K562 (cell line): ENCODE results near the gene DACT3. TPM values are rescaled to one million over a fixed set of nuclear protein-coding genes. Genes with fewer than 3 reads are reported as not detected.

Experiments
- ARID1B ChIP-seq: fragments of 450-650 bp; IDR thresholded peaks from 2 replicates; pipeline ENCODE4 v1.6.1; 2016; ENCODE audit warnings: antibody characterized with exemption, mild to moderate bottlenecking, inconsistent platforms
- CBX2 ChIP-seq: fragments of 200-600 bp; sonication (generic); IDR thresholded peaks from one replicate; pipeline ENCODE4 v1.6.1; 2012; ENCODE audit warnings: mild to moderate bottlenecking, low read length, inconsistent platforms; ENCODE audit not compliant: insufficient read depth, poor library complexity, severe bottlenecking
- CHD1 ChIP-seq: fragments of 200-600 bp; sonication (generic); IDR thresholded peaks from one replicate; pipeline ENCODE4 v1.6.1; 2012; ENCODE audit warnings: mild to moderate bottlenecking, moderate library complexity, low read length, inconsistent platforms
- KAT2B ChIP-seq: IDR thresholded peaks from one replicate; pipeline ENCODE4 v1.6.1; 2012; ENCODE audit warnings: low read depth, mild to moderate bottlenecking, control low read depth, inconsistent platforms, low read length, moderate library complexity
- KDM5B ChIP-seq: fragments of 200-600 bp; sonication (generic); IDR thresholded peaks from 2 replicates; pipeline ENCODE4 v1.6.1; 2012; ENCODE audit warnings: low read depth, mild to moderate bottlenecking, moderate library complexity, low read length, control low read depth, inconsistent platforms; ENCODE audit not compliant: insufficient replicate concordance
- NFRKB ChIP-seq: fragments of 450-650 bp; IDR thresholded peaks from 2 replicates; pipeline ENCODE4 v1.6.1; 2016; ENCODE audit warnings: low read depth
- PHF8 ChIP-seq: fragments of 200-600 bp; sonication (generic); IDR thresholded peaks from 2 replicates; pipeline ENCODE4 v1.6.1; 2012; ENCODE audit warnings: mixed run types, mild to moderate bottlenecking, inconsistent platforms, low read length, moderate library complexity, borderline replicate concordance
- POLR2A ChIP-seq: fragments of 450-650 bp; conservative IDR thresholded peaks from 2 replicates; pipeline ENCODE4 v1.6.1; 2016
- RHOXF2B ChIP-seq: fragments of 250-450 bp; sonication (Bioruptor Pico); conservative IDR thresholded peaks from 2 replicates; pipeline ENCODE4 v1.5.1; 2021
- RNF2 ChIP-seq: sonication (generic); IDR thresholded peaks from 2 replicates; pipeline ENCODE4 v1.6.1; 2016
- SMARCA5 ChIP-seq: fragments of 450-650 bp; IDR thresholded peaks from 2 replicates; pipeline ENCODE4 v1.6.1; 2016
- TAF1 ChIP-seq: IDR thresholded peaks from 2 replicates; pipeline ENCODE4 v1.6.1; 2011; ENCODE audit warnings: mild to moderate bottlenecking, low read length, moderate library complexity; ENCODE audit not compliant: insufficient read depth, control insufficient read depth, severe bottlenecking; ENCODE audit errors: extremely low read depth
- TEAD4 ChIP-seq, 2 experiments: sonication (generic) in 1 of 2; formaldehyde crosslinking in 1 of 2; IDR thresholded peaks; 2 replicates each; pipeline versions ENCODE4 v1.6.1 to v1.8.0; 2012 to 2022; ENCODE audit warnings: borderline replicate concordance in 1 of 2, inconsistent platforms in 1 of 2, low read length in 1 of 2, mild to moderate bottlenecking in 1 of 2, missing genetic modification reagents in 1 of 2
- XRCC5 ChIP-seq: fragments of 200-400 bp; formaldehyde crosslinking; IDR thresholded peaks from 2 replicates; pipeline ENCODE4 v1.6.1; 2017; ENCODE audit warnings: low read depth, mild to moderate bottlenecking, low read length
- ZFX ChIP-seq: sonication (generic); formaldehyde crosslinking; IDR thresholded peaks from 2 replicates; pipeline ENCODE4 v1.8.0; 2022; ENCODE audit warnings: mild to moderate bottlenecking, missing genetic modification reagents, moderate library complexity
- ZNF197 ChIP-seq: fragments of 200-800 bp; sonication (Bioruptor generic); IDR thresholded peaks from 2 replicates; pipeline ENCODE4 v1.6.1; 2016; ENCODE audit warnings: low read depth, missing genetic modification characterization, missing compliant biosample characterization
- polyA plus RNA-seq, 8 experiments: library from polyadenylated mRNA; depleted of rRNA in 4 of 8; stranded (reverse) in 5 of 8; unstranded in 3 of 8; fragments of >200 nt; fragmentation: Nextera tagmentation in 2 of 8; fragmentation: Illumina TruSeq in 1 of 8; extraction: Ambion mirVana in 2 of 8; extraction: Trizol in 1 of 8; gene quantifications; 2 replicates each; pipeline versions ENCODE4 v1.2.1 to v1.2.3, GENCODE V29; 2011 to 2014; ENCODE audit warnings: inconsistent platforms in 1 of 8, missing spikeins in 1 of 8
- total RNA-seq, 7 experiments: library from RNA; depleted of rRNA in 6 of 7; stranded (reverse); fragments of >200 nt in 6 of 7; fragmentation: Illumina TruSeq in 2 of 7; extraction: Trizol in 2 of 7; gene quantifications; 2 replicates each; pipeline versions ENCODE4 v1.2.1 to v1.2.3, GENCODE V29; 2011 to 2021; ENCODE audit warnings: low replicate concordance in 1 of 7
- TF ChIP-seq, protein P1 (sequence below), 3 experiments: fragments of 200-800 bp in 1 of 3; sonication (Bioruptor generic) in 1 of 3; sonication (generic) in 1 of 3; formaldehyde crosslinking in 1 of 3; IDR thresholded peaks; 2 replicates each; pipeline versions ENCODE4 v1.6.1 to v1.8.0; 2016 to 2022; ENCODE audit warnings: mild to moderate bottlenecking in 2 of 3, missing compliant biosample characterization in 2 of 3, missing genetic modification characterization in 2 of 3, missing genetic modification reagents in 1 of 3
- TF ChIP-seq, protein P2 (sequence below): sonication (generic); formaldehyde crosslinking; IDR thresholded peaks from 2 replicates; pipeline ENCODE4 v1.8.1; 2023; ENCODE audit warnings: mild to moderate bottlenecking, missing genetic modification reagents
- TF ChIP-seq, protein P3 (sequence below): sonication (generic); formaldehyde crosslinking; IDR thresholded peaks from 2 replicates; pipeline ENCODE4 v1.8.0; 2022; ENCODE audit warnings: mild to moderate bottlenecking, low read depth, missing genetic modification reagents
- TF ChIP-seq, protein P4 (sequence below): sonication (generic); formaldehyde crosslinking; IDR thresholded peaks from 2 replicates; pipeline ENCODE4 v1.8.0; 2022; ENCODE audit warnings: missing genetic modification reagents, mild to moderate bottlenecking, moderate library complexity, borderline replicate concordance

The DACT3 gene
- total and polyA plus RNA-seq, 9 of the 15 experiments (the other 6 are each of a cell fraction or from before 2014, with no cell fraction given): 0.67 to 6.5 (median 3.5) TPM

- TF ChIP-seq, protein P1, sequence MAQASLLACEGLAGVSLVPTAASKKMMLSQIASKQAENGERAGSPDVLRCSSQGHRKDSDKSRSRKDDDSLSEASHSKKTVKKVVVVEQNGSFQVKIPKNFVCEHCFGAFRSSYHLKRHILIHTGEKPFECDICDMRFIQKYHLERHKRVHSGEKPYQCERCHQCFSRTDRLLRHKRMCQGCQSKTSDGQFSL (CRISPR knock-in tag; IDR thresholded peaks at IDR 0.05): 0 out of 2 replicates have a peak, but pooled peaks have one; percentile 8
- TF ChIP-seq, protein P1 (tag; IDR thresholded peaks at IDR 0.05): 0 out of 4 replicates have a peak, but pooled peaks of 1 of the 2 experiments have one; percentile 38
- TF ChIP-seq KAT2B (no peak), RHOXF2B (CRISPR knock-in tag) (no peak), POLR2A (peak; percentile 76), KDM5B (peak; percentile 73), TAF1 (peak; percentile 55), ZFX (CRISPR knock-in tag) (peak; percentile 1; the same call in 1 of the 2 replicates), ZNF197 (no peak), PHF8 (peak; percentile 88; the same call in 1 of the 2 replicates), CBX2 (no peak), XRCC5 (peak; percentile 30; the same call in 1 of the 2 replicates), NFRKB (no peak), ARID1B (0 out of 2 replicates have a peak, but pooled peaks have one; percentile 26), SMARCA5 (no peak), CHD1 (peak; percentile 53), RNF2 (no peak), TEAD4 (IDR thresholded peaks at IDR 0.05; ENCODE audit: low read length) (no peak), TEAD4 (CRISPR knock-in tag; IDR thresholded peaks at IDR 0.05; ENCODE audit: borderline replicate concordance) (peak; percentile 71; the same call in 1 of the 2 replicates)
- TF ChIP-seq, protein P2, sequence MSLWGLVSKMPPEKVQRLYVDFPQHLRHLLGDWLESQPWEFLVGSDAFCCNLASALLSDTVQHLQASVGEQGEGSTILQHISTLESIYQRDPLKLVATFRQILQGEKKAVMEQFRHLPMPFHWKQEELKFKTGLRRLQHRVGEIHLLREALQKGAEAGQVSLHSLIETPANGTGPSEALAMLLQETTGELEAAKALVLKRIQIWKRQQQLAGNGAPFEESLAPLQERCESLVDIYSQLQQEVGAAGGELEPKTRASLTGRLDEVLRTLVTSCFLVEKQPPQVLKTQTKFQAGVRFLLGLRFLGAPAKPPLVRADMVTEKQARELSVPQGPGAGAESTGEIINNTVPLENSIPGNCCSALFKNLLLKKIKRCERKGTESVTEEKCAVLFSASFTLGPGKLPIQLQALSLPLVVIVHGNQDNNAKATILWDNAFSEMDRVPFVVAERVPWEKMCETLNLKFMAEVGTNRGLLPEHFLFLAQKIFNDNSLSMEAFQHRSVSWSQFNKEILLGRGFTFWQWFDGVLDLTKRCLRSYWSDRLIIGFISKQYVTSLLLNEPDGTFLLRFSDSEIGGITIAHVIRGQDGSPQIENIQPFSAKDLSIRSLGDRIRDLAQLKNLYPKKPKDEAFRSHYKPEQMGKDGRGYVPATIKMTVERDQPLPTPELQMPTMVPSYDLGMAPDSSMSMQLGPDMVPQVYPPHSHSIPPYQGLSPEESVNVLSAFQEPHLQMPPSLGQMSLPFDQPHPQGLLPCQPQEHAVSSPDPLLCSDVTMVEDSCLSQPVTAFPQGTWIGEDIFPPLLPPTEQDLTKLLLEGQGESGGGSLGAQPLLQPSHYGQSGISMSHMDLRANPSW: no peak
- TF ChIP-seq, protein P3, sequence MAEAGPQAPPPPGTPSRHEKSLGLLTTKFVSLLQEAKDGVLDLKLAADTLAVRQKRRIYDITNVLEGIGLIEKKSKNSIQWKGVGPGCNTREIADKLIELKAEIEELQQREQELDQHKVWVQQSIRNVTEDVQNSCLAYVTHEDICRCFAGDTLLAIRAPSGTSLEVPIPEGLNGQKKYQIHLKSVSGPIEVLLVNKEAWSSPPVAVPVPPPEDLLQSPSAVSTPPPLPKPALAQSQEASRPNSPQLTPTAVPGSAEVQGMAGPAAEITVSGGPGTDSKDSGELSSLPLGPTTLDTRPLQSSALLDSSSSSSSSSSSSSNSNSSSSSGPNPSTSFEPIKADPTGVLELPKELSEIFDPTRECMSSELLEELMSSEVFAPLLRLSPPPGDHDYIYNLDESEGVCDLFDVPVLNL (CRISPR knock-in tag): no peak
- TF ChIP-seq, protein P4, sequence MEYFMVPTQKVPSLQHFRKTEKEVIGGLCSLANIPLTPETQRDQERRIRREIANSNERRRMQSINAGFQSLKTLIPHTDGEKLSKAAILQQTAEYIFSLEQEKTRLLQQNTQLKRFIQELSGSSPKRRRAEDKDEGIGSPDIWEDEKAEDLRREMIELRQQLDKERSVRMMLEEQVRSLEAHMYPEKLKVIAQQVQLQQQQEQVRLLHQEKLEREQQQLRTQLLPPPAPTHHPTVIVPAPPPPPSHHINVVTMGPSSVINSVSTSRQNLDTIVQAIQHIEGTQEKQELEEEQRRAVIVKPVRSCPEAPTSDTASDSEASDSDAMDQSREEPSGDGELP (CRISPR knock-in tag): peak; percentile 59; the same call in 1 of the 2 replicates
Measured at GRCh38 chr19:46601318-46602224, 59.4 kb downstream of the DACT3 start, which contains the start of gene CALM3 (continued).
